Neuronal stem cell (in vitro differentiated cells): ENCODE results near the gene MXRA8.
A peak's percentile ranks its signal among the peaks of the same experiment; 100 is the strongest.
"Not testable (repeated sequence)": the region's sequence is repeated elsewhere in the genome, so short reads cannot be mapped to it uniquely, and the experiment has no call there.

Source experiments
- DNase-seq: peaks from one replicate; pipeline ENCODE4 v3.0.0-alpha.2; 2013; ENCODE audit warnings: low spot score
- H2AFZ ChIP-seq: one replicate; pipeline ENCODE4 v1.6.1; 2013; ENCODE audit warnings: mild to moderate bottlenecking, low read length, inconsistent platforms
- H2AK5ac ChIP-seq: 2 replicates; pipeline ENCODE4 v1.6.1; 2013; ENCODE audit warnings: low read depth, mild to moderate bottlenecking, inconsistent platforms, low read length, moderate library complexity, mixed read lengths
- H2BK120ac ChIP-seq: 2 replicates; pipeline ENCODE4 v1.6.1; 2013; ENCODE audit warnings: low read depth, mild to moderate bottlenecking, inconsistent platforms, low read length, moderate library complexity, mixed read lengths
- H2BK12ac ChIP-seq: one replicate; pipeline ENCODE4 v1.6.1; 2013; ENCODE audit warnings: low read length, inconsistent platforms
- H2BK15ac ChIP-seq: 2 replicates; pipeline ENCODE4 v1.6.1; 2013; ENCODE audit warnings: mild to moderate bottlenecking, low read length, inconsistent platforms, mixed read lengths
- H2BK5ac ChIP-seq: one replicate; pipeline ENCODE4 v1.6.1; 2013; ENCODE audit warnings: inconsistent platforms, mild to moderate bottlenecking, low read length, moderate library complexity
- H3K14ac ChIP-seq: one replicate; pipeline ENCODE4 v1.6.1; 2013; ENCODE audit warnings: low read length, inconsistent platforms
- H3K18ac ChIP-seq: 2 replicates; pipeline ENCODE4 v1.6.1; 2013; ENCODE audit warnings: low read length, inconsistent platforms
- H3K23ac ChIP-seq: 2 replicates; pipeline ENCODE4 v1.6.1; 2013; ENCODE audit warnings: low read depth, mild to moderate bottlenecking, mixed read lengths, low read length, inconsistent platforms; ENCODE audit not compliant: poor library complexity
- H3K27ac ChIP-seq: replicated peaks from 3 replicates; pipeline ENCODE4 v1.5.1; 2013; ENCODE audit warnings: low read length, inconsistent platforms
- H3K27me3 ChIP-seq, 3 experiments: 2 replicates each; pipeline ENCODE4 v1.6.1; 2013; ENCODE audit warnings: low read length in 3 of 3, mild to moderate bottlenecking in 2 of 3, inconsistent platforms in 1 of 3, low read depth in 1 of 3, mixed read lengths in 1 of 3, moderate library complexity in 1 of 3; ENCODE audit not compliant: control insufficient read depth in 3 of 3, insufficient read depth in 3 of 3
- H3K36me3 ChIP-seq, 2 donors: replicated peaks in 1 of 2; 2 replicates each; pipeline ENCODE4 v1.6.1; 2013; ENCODE audit warnings: low read length in 2 of 2; ENCODE audit not compliant: control insufficient read depth in 2 of 2, insufficient read depth in 2 of 2
- H3K4ac ChIP-seq: 2 replicates; pipeline ENCODE4 v1.6.1; 2013; ENCODE audit warnings: inconsistent platforms, mild to moderate bottlenecking, low read length, moderate library complexity
- H3K4me1 ChIP-seq, 2 donors: 1 replicate in 1 of 2; 2 replicates in 1 of 2; pipeline ENCODE4 v1.6.1; 2013; ENCODE audit warnings: low read length in 2 of 2, low read depth in 1 of 2; ENCODE audit not compliant: control insufficient read depth in 2 of 2, insufficient read depth in 1 of 2
- H3K4me2 ChIP-seq: one replicate; pipeline ENCODE4 v1.6.1; 2013; ENCODE audit warnings: mild to moderate bottlenecking, low read length, inconsistent platforms; ENCODE audit not compliant: insufficient read depth, poor library complexity, severe bottlenecking
- H3K4me3 ChIP-seq, 2 donors: 2 replicates each; pipeline ENCODE4 v1.5.1; 2013; ENCODE audit warnings: low read length in 2 of 2, mild to moderate bottlenecking in 2 of 2, inconsistent platforms in 1 of 2, moderate library complexity in 1 of 2
- H3K79me1 ChIP-seq: one replicate; pipeline ENCODE4 v1.6.1; 2013; ENCODE audit warnings: low read depth, mild to moderate bottlenecking, inconsistent platforms, low read length, moderate library complexity
- H3K9ac ChIP-seq: one replicate; pipeline ENCODE4 v1.6.1; 2013; ENCODE audit warnings: mild to moderate bottlenecking, low read depth, low read length, inconsistent platforms; ENCODE audit not compliant: poor library complexity
- H3K9me3 ChIP-seq, 2 donors: replicated peaks in 1 of 2; 2 replicates each; pipeline versions ENCODE3 to v1.6.1; 2013; ENCODE audit warnings: low read length in 2 of 2, mild to moderate bottlenecking in 2 of 2, inconsistent platforms in 1 of 2, low read depth in 1 of 2, mixed read lengths in 1 of 2, moderate library complexity in 1 of 2; ENCODE audit not compliant: control insufficient read depth in 2 of 2, insufficient read depth in 1 of 2
- H4K8ac ChIP-seq: one replicate; pipeline ENCODE4 v1.6.1; 2013; ENCODE audit warnings: low read depth, mild to moderate bottlenecking, inconsistent platforms, low read length, moderate library complexity
- H4K91ac ChIP-seq: one replicate; pipeline ENCODE4 v1.6.1; 2013; ENCODE audit warnings: low read length, low read depth, mild to moderate bottlenecking, inconsistent platforms; ENCODE audit not compliant: poor library complexity
- WGBS, 2 donors: extraction: QIAGEN DNeasy Blood & Tissue Kit; methylation state at CpG; one replicate each; pipeline ENCODE4 v1.1.7; 2013; ENCODE audit warnings: missing lambda C conversion rate in 2 of 2, mixed read lengths in 1 of 2; ENCODE audit not compliant: insufficient read length in 2 of 2, insufficient replicate concordance in 1 of 2; ENCODE audit errors: extremely low coverage in 2 of 2; 5-methylcytosine and 5-hydroxymethylcytosine counted together

Gene MXRA8

GRCh38 chr1:1371364-1371745 lies 13.0 kb upstream of the MXRA8 start:
- Histone ChIP-seq H3K4me1 (peaks cover 13 to 17% of the 10 kb centered on the region in 2 donors), H2AFZ (no peak overlapping the region), H3K23ac (peak overlapping the region; percentile 89), H3K27me3 (peaks cover 0 to 2% (median 0%) of the 10 kb centered on the region in 3 experiments), H2AK5ac (peak overlapping the region; percentile 40), H2BK5ac (no peak overlapping the region), H2BK12ac (peak overlapping the region; percentile 90), H4K8ac (peak overlapping the region; percentile 82), H3K9me3 (peaks cover 0 to 9% of the 10 kb centered on the region in 2 donors), H3K4me3 (no peak overlapping the region), H3K14ac (no peak overlapping the region), H3K27ac (no peak overlapping the region), H3K18ac (no peak overlapping the region), H3K9ac (no peak overlapping the region), H4K91ac (no peak overlapping the region), H3K4me2 (no peak overlapping the region), H3K79me1 (peaks cover 26% of the 10 kb centered on the region), H2BK15ac (no peak overlapping the region), H2BK120ac (no peak overlapping the region), H3K36me3 (peaks cover 14 to 15% of the 10 kb centered on the region in 2 donors), H3K4ac (peak overlapping the region; percentile 89)
- WGBS, 2 donors = no CpG with 5 or more reads among the region's 12 CpGs
- no peak for DNase-seq

GRCh38 chr1:1370771-1371300 lies 12.5 kb upstream of the MXRA8 start:
- Histone ChIP-seq H4K8ac (no peak overlapping the region), H2BK12ac (peak overlapping the region; percentile 22), H3K9me3 (peaks cover 4 to 13% of the 10 kb centered on the region in 2 donors), H3K27ac (no peak overlapping the region), H3K27me3 (peaks cover 0 to 2% (median 0%) of the 10 kb centered on the region in 3 experiments), H2BK5ac (no peak overlapping the region), H3K36me3 (peaks cover 14 to 15% of the 10 kb centered on the region in 2 donors), H3K23ac (no peak overlapping the region), H3K9ac (no peak overlapping the region), H3K4ac (no peak overlapping the region), H3K4me2 (no peak overlapping the region), H3K18ac (no peak overlapping the region), H2BK15ac (peak overlapping the region; percentile 43), H4K91ac (no peak overlapping the region), H3K79me1 (peaks cover 26% of the 10 kb centered on the region), H3K4me3 (peak overlapping the region in 1 of 2 donors; percentile 16), H2AFZ (no peak overlapping the region), H2BK120ac (no peak overlapping the region), H3K14ac (no peak overlapping the region), H2AK5ac (peak overlapping the region; percentile 52), H3K4me1 (peaks cover 11 to 14% of the 10 kb centered on the region in 2 donors)
- DNase-seq = no peak
- WGBS, 2 donors = no CpG with 5 or more reads among the region's 16 CpGs

GRCh38 chr1:1370094-1370493 lies 11.7 kb upstream of the MXRA8 start:
- not testable (repeated sequence) for H3K23ac ChIP-seq
- no CpG with 5 or more reads among the region's 14 CpGs for WGBS, 2 donors

DNA sequence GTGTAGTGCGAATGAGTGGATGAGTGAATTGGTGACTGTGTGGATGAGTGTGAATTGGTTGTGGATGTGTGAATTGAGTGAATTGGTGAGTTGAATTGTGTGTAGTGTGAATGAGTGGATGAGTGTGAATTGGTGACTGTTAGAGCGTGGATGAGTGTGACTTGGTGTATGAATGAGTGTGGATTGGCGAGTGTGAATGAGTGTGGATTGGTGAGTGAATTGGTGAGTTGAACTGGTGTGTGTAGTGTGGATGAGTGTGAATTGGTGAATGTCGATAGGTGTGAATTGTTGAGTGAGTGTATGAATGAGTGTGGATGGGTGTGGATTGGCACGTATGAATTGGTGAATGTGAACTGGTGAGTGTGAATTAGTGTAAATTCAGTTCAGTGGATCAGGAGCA lies 9.0 kb upstream of the MXRA8 start:
- Histone ChIP-seq H2BK5ac (no peak overlapping the region), H3K14ac (no peak overlapping the region), H3K4me2 (no peak overlapping the region), H3K4ac (no peak overlapping the region), H3K27me3 (peaks cover 0 to 2% (median 0%) of the 10 kb centered on the region in 3 experiments), H3K18ac (no peak overlapping the region), H3K23ac (no peak overlapping the region), H4K8ac (no peak overlapping the region), H3K36me3 (peaks cover 2 to 5% of the 10 kb centered on the region in 2 donors), H3K79me1 (peaks cover 7% of the 10 kb centered on the region), H3K27ac (no peak overlapping the region), H4K91ac (no peak overlapping the region), H2AFZ (no peak overlapping the region), H3K4me1 (peaks cover 3 to 5% of the 10 kb centered on the region in 2 donors), H3K4me3 (peak overlapping the region in 1 of 2 donors; percentile 33), H2AK5ac (no peak overlapping the region), H3K9me3 (peaks cover 5 to 14% of the 10 kb centered on the region in 2 donors), H2BK12ac (no peak overlapping the region), H3K9ac (no peak overlapping the region), H2BK120ac (no peak overlapping the region), H2BK15ac (no peak overlapping the region)
- 100% methylated on average over 4 to 5 of the region's 5 CpGs for WGBS, 2 donors
- no peak for DNase-seq

More at GRCh38 chr1:1370094-1370493, 11.7 kb upstream of the MXRA8 start:
- DNase-seq, H3K27me3 ChIP-seq, H3K14ac ChIP-seq, H4K8ac ChIP-seq, H3K4me2 ChIP-seq, H4K91ac ChIP-seq, H2AK5ac ChIP-seq, H2BK5ac ChIP-seq, H2AFZ ChIP-seq, H3K4ac ChIP-seq, H2BK15ac ChIP-seq, H3K27ac ChIP-seq, H2BK12ac ChIP-seq, H3K4me3 ChIP-seq, H3K9ac ChIP-seq, H3K18ac ChIP-seq, H2BK120ac ChIP-seq: not testable (repeated sequence)
- peaks cover 11 to 13% of the 10 kb centered on the region in 2 donors for H3K4me1 ChIP-seq
- H3K79me1 ChIP-seq = peaks cover 26% of the 10 kb centered on the region
- H3K9me3 ChIP-seq = peaks cover 5 to 14% of the 10 kb centered on the region in 2 donors
- H3K36me3 ChIP-seq = peaks cover 14 to 15% of the 10 kb centered on the region in 2 donors
